Hematopoietic multipotent progenitor cell treated with erythropoietin and hydrocortisone succinate and interleukin-3 and kit ligand, for 6 days (in vitro differentiated cells): ENCODE results near the gene KNG1.

Experiments used
- DNase-seq: peaks from one replicate; pipeline ENCODE4 v3.0.0-alpha.2; 2015

KNG1 gene

GRCh38 chr3:186713499-186713898, 3.7 kb upstream of the KNG1 start:
- DNase-seq = no peak

GRCh38 chr3:186719945-186720739, 3.0 kb downstream of the KNG1 start:
- peak; percentile 5 for DNase-seq

- DNase-seq = peak; percentile 7
Observed at GRCh38 chr3:186722457-186722856, 5.3 kb downstream of the KNG1 start.

- DNase-seq = no peak
Observed at GRCh38 chr3:186724911-186725310, 7.8 kb downstream of the KNG1 start.

- no peak for DNase-seq
Observed at GRCh38 chr3:186732169-186732766, 15.1 kb downstream of the KNG1 start.

GRCh38 chr3:186742618-186743380, 25.6 kb downstream of the KNG1 start:
- no peak for DNase-seq

GRCh38 chr3:186743666-186744065, 26.5 kb downstream of the KNG1 start:
- no peak for DNase-seq

GRCh38 chr3:186746008-186746407, 28.8 kb downstream of the KNG1 start:
- DNase-seq = peak; percentile 59

- no peak for DNase-seq
Observed at GRCh38 chr3:186750316-186750715, 33.2 kb downstream of the KNG1 start.

- DNase-seq = no peak
Observed at GRCh38 chr3:186751480-186751879, 34.3 kb downstream of the KNG1 start.

- no peak for DNase-seq
Observed at GRCh38 chr3:186754006-186754405, 36.8 kb downstream of the KNG1 start.

- no peak for DNase-seq
Observed at GRCh38 chr3:186754871-186755270, 37.7 kb downstream of the KNG1 start.

GRCh38 chr3:186757214-186757613, 40.1 kb downstream of the KNG1 start:
- no peak for DNase-seq

GRCh38 chr3:186757686-186758220, 40.6 kb downstream of the KNG1 start:
- DNase-seq = no peak

GRCh38 chr3:186759231-186759930, 42.2 kb downstream of the KNG1 start:
- DNase-seq = peak; percentile 17

- DNase-seq = no peak
Observed at GRCh38 chr3:186760141-186760833, 43.1 kb downstream of the KNG1 start.

GRCh38 chr3:186760897-186761447, 43.8 kb downstream of the KNG1 start:
- DNase-seq = no peak

GRCh38 chr3:186772281-186772694, 55.1 kb downstream of the KNG1 start:
- peak; percentile 55 for DNase-seq

GRCh38 chr3:186772701-186773417, 55.7 kb downstream of the KNG1 start:
- DNase-seq = peak; percentile 81

GRCh38 chr3:186775999-186776398, 58.8 kb downstream of the KNG1 start:
- no peak for DNase-seq

- no peak for DNase-seq
Observed at GRCh38 chr3:186779204-186779603, 62.0 kb downstream of the KNG1 start.
